Activated CD4-positive, alpha-beta memory T cell treated with anti-CD3 and anti-CD28 coated beads for 36 hours (primary cell): ENCODE results near the gene TH. TPM values are rescaled to one million over a fixed set of nuclear protein-coding genes. Genes with fewer than 3 reads are reported as not detected.

Experiments used
- CTCF ChIA-PET: fragments of 350-600 bp; sonication (Branson Sonifier 250); formaldehyde crosslinking; loops from one replicate; lab custom pipeline; 2021; ENCODE audit warnings: antibody characterized with exemption, inconsistent platforms; lab: Charles Lee
- POLR2A ChIA-PET: fragments of 350-600 bp; sonication (Branson Sonifier 250); formaldehyde crosslinking; loops from one replicate; lab custom pipeline; 2021; ENCODE audit warnings: antibody characterized with exemption; lab: Charles Lee
- DNase-seq: peaks from one replicate; pipeline ENCODE4 v3.0.0-alpha.2; 2020
- H3K27ac Mint-ChIP-seq: one replicate; pipeline ENCODE4 v1.8.0; 2021; ENCODE audit warnings: mixed read lengths
- H3K27me3 Mint-ChIP-seq: one replicate; pipeline ENCODE4 v1.8.0; 2021; ENCODE audit warnings: mixed read lengths
- H3K36me3 Mint-ChIP-seq: one replicate; pipeline ENCODE4 v1.8.0; 2021; ENCODE audit warnings: mixed read lengths
- H3K4me1 Mint-ChIP-seq: one replicate; pipeline ENCODE4 v1.8.0; 2021; ENCODE audit warnings: low read depth, mixed read lengths
- H3K4me3 Mint-ChIP-seq: one replicate; pipeline ENCODE4 v1.8.0; 2021; ENCODE audit warnings: mild to moderate bottlenecking, mixed read lengths
- H3K9me3 Mint-ChIP-seq: one replicate; pipeline ENCODE4 v1.8.0; 2021; ENCODE audit warnings: mixed read lengths
- intact Hi-C: fragments of 100-400 bp; cut with micrococcal nuclease; formaldehyde crosslinking; loops from one replicate; pipeline ENCODE4 v1.15.1; 2023
- total RNA-seq, 2 experiments: library from RNA; stranded (reverse); gene quantifications; one replicate each; pipeline ENCODE4 v1.2.3, GENCODE V29; 2021

The TH gene
- total RNA-seq, 2 experiments from 2014 or later, result not detected

- intact Hi-C loops, result no loop called here
- DNase-seq, result peak; percentile 5
- Mint-ChIP-seq H3K4me1 (no peaks in the 10 kb centered on the region), H3K9me3 (no peaks in the 10 kb centered on the region), H3K27me3 (no peaks in the 10 kb centered on the region), H3K36me3 (no peaks in the 10 kb centered on the region), H3K4me3 (no peak overlapping the region), H3K27ac (no peak overlapping the region)
- ChIA-PET CTCF (interaction anchor here (1.6 kb wide), 1 partner anchor 99 kb away, joined by 3 read pairs; no protein-coding TSS in a partner anchor), POLR2A (no interaction called here)
Measured at GRCh38 chr11:2207212-2207611, 35.6 kb upstream of the TH start.

GRCh38 chr11:2205981-2206690 lies 34.5 kb upstream of the TH start:
- Mint-ChIP-seq H3K4me3 (no peak overlapping the region), H3K36me3 (no peaks in the 10 kb centered on the region), H3K9me3 (no peaks in the 10 kb centered on the region), H3K4me1 (no peaks in the 10 kb centered on the region), H3K27ac (no peak overlapping the region), H3K27me3 (no peaks in the 10 kb centered on the region)
- intact Hi-C loops, result no loop called here
- ChIA-PET CTCF (no interaction called here), POLR2A (no interaction called here)
- peak; percentile 6 for DNase-seq

GRCh38 chr11:2205214-2205720 lies 33.7 kb upstream of the TH start:
- CTCF ChIA-PET, result no interaction called here
- no peak for DNase-seq
- no peaks in the 10 kb centered on the region for H3K27me3 Mint-ChIP-seq
- H3K9me3 Mint-ChIP-seq, result no peaks in the 10 kb centered on the region
- POLR2A ChIA-PET, result no interaction called here
- intact Hi-C loops, result no loop called here
- H3K4me3 Mint-ChIP-seq, result no peak overlapping the region
- H3K4me1 Mint-ChIP-seq, result no peaks in the 10 kb centered on the region
- no peak overlapping the region for H3K27ac Mint-ChIP-seq
- H3K36me3 Mint-ChIP-seq, result no peaks in the 10 kb centered on the region

- ChIA-PET CTCF (no interaction called here), POLR2A (no interaction called here)
- no peak overlapping the region for H3K4me3 Mint-ChIP-seq
- H3K27me3 Mint-ChIP-seq, result no peaks in the 10 kb centered on the region
- H3K36me3 Mint-ChIP-seq, result no peaks in the 10 kb centered on the region
- intact Hi-C loops, result no loop called here
- DNase-seq, result peak; percentile 5
- no peaks in the 10 kb centered on the region for H3K9me3 Mint-ChIP-seq
- no peak overlapping the region for H3K27ac Mint-ChIP-seq
- H3K4me1 Mint-ChIP-seq, result no peaks in the 10 kb centered on the region
Measured at GRCh38 chr11:2204361-2205213, 33.0 kb upstream of the TH start.

GRCh38 chr11:2203440-2204259 lies 32.0 kb upstream of the TH start:
- intact Hi-C loops, result no loop called here
- CTCF ChIA-PET, result no interaction called here
- no peak for DNase-seq
- Mint-ChIP-seq H3K9me3 (no peaks in the 10 kb centered on the region), H3K36me3 (no peaks in the 10 kb centered on the region), H3K27ac (no peak overlapping the region), H3K4me3 (no peak overlapping the region), H3K4me1 (no peaks in the 10 kb centered on the region), H3K27me3 (no peaks in the 10 kb centered on the region)
- POLR2A ChIA-PET, result no interaction called here

GRCh38 chr11:2202900-2203439 lies 31.4 kb upstream of the TH start:
- no peaks in the 10 kb centered on the region for H3K4me1 Mint-ChIP-seq
- no peaks in the 10 kb centered on the region for H3K9me3 Mint-ChIP-seq
- no peak overlapping the region for H3K27ac Mint-ChIP-seq
- H3K27me3 Mint-ChIP-seq, result no peaks in the 10 kb centered on the region
- DNase-seq, result no peak
- CTCF ChIA-PET, result no interaction called here
- H3K36me3 Mint-ChIP-seq, result no peaks in the 10 kb centered on the region
- H3K4me3 Mint-ChIP-seq, result no peak overlapping the region
- POLR2A ChIA-PET, result no interaction called here
- intact Hi-C loops, result no loop called here

GRCh38 chr11:2202071-2202899 lies 30.7 kb upstream of the TH start:
- DNase-seq, result no peak
- POLR2A ChIA-PET, result no interaction called here
- intact Hi-C loops, result no loop called here
- CTCF ChIA-PET, result interaction anchor here (1.2 to 5.4 kb wide), 3 partner anchors 96 to 218 kb away, joined by 3 to 54 read pairs (median 10); partner anchors contain the start of genes C11orf21 and TSPAN32
- Mint-ChIP-seq H3K36me3 (no peaks in the 10 kb centered on the region), H3K27me3 (no peaks in the 10 kb centered on the region), H3K4me1 (no peaks in the 10 kb centered on the region), H3K9me3 (no peaks in the 10 kb centered on the region), H3K4me3 (no peak overlapping the region), H3K27ac (no peak overlapping the region)

GRCh38 chr11:2201542-2201941 lies 29.9 kb upstream of the TH start:
- CTCF ChIA-PET, result interaction anchor here (1.2 to 5.4 kb wide), 4 partner anchors 50 to 219 kb away, joined by 3 to 54 read pairs (median 6); partner anchors contain the start of genes C11orf21 and TSPAN32
- H3K4me1 Mint-ChIP-seq, result peaks cover 2% of the 10 kb centered on the region
- H3K27me3 Mint-ChIP-seq, result no peaks in the 10 kb centered on the region
- intact Hi-C loops, result no loop called here
- H3K4me3 Mint-ChIP-seq, result no peak overlapping the region
- no peaks in the 10 kb centered on the region for H3K36me3 Mint-ChIP-seq
- no peak overlapping the region for H3K27ac Mint-ChIP-seq
- POLR2A ChIA-PET, result no interaction called here
- H3K9me3 Mint-ChIP-seq, result no peaks in the 10 kb centered on the region
- DNase-seq, result no peak

- H3K9me3 Mint-ChIP-seq, result no peaks in the 10 kb centered on the region
- no peaks in the 10 kb centered on the region for H3K27me3 Mint-ChIP-seq
- H3K36me3 Mint-ChIP-seq, result no peaks in the 10 kb centered on the region
- ChIA-PET CTCF (interaction anchor here (0.7 to 5.4 kb wide), 5 partner anchors 32 to 220 kb away, joined by 3 to 54 read pairs (median 3); partner anchors contain the start of genes C11orf21 and TSPAN32), POLR2A (no interaction called here)
- H3K4me1 Mint-ChIP-seq, result peaks cover 2% of the 10 kb centered on the region
- intact Hi-C loops, result no loop called here
- no peak for DNase-seq
- no peak overlapping the region for H3K27ac Mint-ChIP-seq
- H3K4me3 Mint-ChIP-seq, result no peak overlapping the region
Measured at GRCh38 chr11:2200957-2201519, 29.4 kb upstream of the TH start.

GRCh38 chr11:2200536-2200935 lies 28.9 kb upstream of the TH start:
- ChIA-PET CTCF (interaction anchor here (0.7 to 5.4 kb wide), 5 partner anchors 29 to 220 kb away, joined by 3 to 54 read pairs (median 3); partner anchors contain the start of genes C11orf21 and TSPAN32), POLR2A (no interaction called here)
- Mint-ChIP-seq H3K9me3 (no peaks in the 10 kb centered on the region), H3K36me3 (no peaks in the 10 kb centered on the region), H3K27ac (no peak overlapping the region), H3K27me3 (no peaks in the 10 kb centered on the region), H3K4me3 (no peak overlapping the region), H3K4me1 (peaks cover 2% of the 10 kb centered on the region)
- intact Hi-C loops, result no loop called here
- no peak for DNase-seq
